Mammary epithelial cell (primary cell): ENCODE measurements around the gene CYFIP1.

Experiments
- EZH2 ChIP-seq: IDR thresholded peaks from 2 replicates; pipeline ENCODE4 v1.6.1; 2012; ENCODE audit warnings: low read length, inconsistent platforms, borderline replicate concordance
- TF ChIP-seq, protein P1 (sequence below), 2 donors: IDR thresholded peaks in 1 of 2; conservative IDR thresholded peaks in 1 of 2; 2 replicates each; pipeline ENCODE4 v1.5.1; 2011 to 2012; ENCODE audit warnings: inconsistent platforms in 2 of 2, low read length in 2 of 2, mild to moderate bottlenecking in 2 of 2, control low read depth in 1 of 2, low read depth in 1 of 2; ENCODE audit not compliant: insufficient read depth in 1 of 2; ENCODE audit errors: extremely low read depth in 1 of 2

DNA sequence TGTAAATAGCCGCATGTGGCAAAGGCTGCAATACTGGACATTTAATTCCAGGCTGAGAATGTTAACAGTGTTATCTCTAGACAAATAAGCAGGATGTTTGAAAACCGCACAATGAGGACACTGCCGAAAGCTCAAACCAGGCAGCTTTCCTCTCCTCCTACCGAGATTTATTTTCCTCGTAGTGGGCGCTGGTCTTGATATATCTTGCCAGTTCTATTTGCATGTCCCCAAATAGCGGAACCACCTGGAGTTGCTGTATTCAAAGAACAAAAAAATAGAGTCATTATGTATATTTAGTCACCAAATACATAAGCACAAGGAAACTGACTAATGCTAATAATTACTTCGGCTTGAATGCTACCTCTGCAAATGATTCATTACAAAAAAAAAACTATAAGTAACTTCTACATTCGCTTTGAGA, 46.5 kb downstream of the CYFIP1 start:
- TF ChIP-seq, protein P1, sequence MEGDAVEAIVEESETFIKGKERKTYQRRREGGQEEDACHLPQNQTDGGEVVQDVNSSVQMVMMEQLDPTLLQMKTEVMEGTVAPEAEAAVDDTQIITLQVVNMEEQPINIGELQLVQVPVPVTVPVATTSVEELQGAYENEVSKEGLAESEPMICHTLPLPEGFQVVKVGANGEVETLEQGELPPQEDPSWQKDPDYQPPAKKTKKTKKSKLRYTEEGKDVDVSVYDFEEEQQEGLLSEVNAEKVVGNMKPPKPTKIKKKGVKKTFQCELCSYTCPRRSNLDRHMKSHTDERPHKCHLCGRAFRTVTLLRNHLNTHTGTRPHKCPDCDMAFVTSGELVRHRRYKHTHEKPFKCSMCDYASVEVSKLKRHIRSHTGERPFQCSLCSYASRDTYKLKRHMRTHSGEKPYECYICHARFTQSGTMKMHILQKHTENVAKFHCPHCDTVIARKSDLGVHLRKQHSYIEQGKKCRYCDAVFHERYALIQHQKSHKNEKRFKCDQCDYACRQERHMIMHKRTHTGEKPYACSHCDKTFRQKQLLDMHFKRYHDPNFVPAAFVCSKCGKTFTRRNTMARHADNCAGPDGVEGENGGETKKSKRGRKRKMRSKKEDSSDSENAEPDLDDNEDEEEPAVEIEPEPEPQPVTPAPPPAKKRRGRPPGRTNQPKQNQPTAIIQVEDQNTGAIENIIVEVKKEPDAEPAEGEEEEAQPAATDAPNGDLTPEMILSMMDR (conservative IDR thresholded peaks at IDR 0.05 in 1 of 2, IDR thresholded peaks at IDR 0.05 in 1 of 2; ENCODE audit: extremely low read depth in 1 of 2, insufficient read depth in 1 of 2, low read depth in 1 of 2, low read length in 2 of 2) = no peak
- no peak for TF ChIP-seq EZH2
